OCI-LY3 (cell line): ENCODE measurements around the gene LPP.

Experiments
- EZH2phosphoT487 ChIP-seq: fragments of 200-600 bp; shearing (Covaris generic); IDR thresholded peaks from 2 replicates; pipeline ENCODE4 v1.6.1; 2018; ENCODE audit warnings: antibody characterized with exemption, mixed run types, low read depth
- TF ChIP-seq, protein P1 (sequence below): fragments of 200-600, 300-600 bp; sonication (generic); IDR thresholded peaks from 2 replicates; pipeline ENCODE4 v1.5.1; 2014; ENCODE audit warnings: antibody characterized with exemption, low read length, low read depth

DNA sequence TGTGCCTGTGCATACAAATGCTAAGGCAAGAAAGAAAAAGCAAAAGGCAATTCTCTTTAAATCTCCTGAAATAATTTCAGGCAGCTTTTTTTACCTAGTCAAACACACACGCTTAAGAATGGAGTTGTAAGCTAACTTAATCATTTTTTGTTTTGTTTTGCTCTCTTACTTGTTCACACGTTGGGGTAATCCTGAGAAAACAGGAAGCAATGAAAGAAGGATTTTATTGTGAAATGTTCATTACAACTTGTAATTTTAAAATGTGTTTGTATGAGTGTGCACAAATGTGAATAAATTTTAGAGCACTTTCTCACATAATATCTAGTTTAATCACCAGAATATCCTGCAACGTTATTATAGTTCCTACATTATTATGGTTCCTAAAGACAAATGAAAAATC, 263.8 kb downstream of the LPP start:
- no peak for TF ChIP-seq EZH2phosphoT487
- TF ChIP-seq, protein P1, sequence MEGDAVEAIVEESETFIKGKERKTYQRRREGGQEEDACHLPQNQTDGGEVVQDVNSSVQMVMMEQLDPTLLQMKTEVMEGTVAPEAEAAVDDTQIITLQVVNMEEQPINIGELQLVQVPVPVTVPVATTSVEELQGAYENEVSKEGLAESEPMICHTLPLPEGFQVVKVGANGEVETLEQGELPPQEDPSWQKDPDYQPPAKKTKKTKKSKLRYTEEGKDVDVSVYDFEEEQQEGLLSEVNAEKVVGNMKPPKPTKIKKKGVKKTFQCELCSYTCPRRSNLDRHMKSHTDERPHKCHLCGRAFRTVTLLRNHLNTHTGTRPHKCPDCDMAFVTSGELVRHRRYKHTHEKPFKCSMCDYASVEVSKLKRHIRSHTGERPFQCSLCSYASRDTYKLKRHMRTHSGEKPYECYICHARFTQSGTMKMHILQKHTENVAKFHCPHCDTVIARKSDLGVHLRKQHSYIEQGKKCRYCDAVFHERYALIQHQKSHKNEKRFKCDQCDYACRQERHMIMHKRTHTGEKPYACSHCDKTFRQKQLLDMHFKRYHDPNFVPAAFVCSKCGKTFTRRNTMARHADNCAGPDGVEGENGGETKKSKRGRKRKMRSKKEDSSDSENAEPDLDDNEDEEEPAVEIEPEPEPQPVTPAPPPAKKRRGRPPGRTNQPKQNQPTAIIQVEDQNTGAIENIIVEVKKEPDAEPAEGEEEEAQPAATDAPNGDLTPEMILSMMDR = no peak
